GM12878 (cell line): ENCODE data around the gene SMIM20.

Experiments used
- CEBPB ChIP-seq, 2 experiments: fragments of 150-350 bp in 1 of 2; IDR thresholded peaks; 2 replicates each; pipeline ENCODE4 v1.6.1; 2012 to 2014; ENCODE audit warnings: low read depth in 2 of 2, low read length in 2 of 2, borderline replicate concordance in 1 of 2, inconsistent platforms in 1 of 2
- JUND ChIP-seq: IDR thresholded peaks from 2 replicates; pipeline ENCODE4 v1.6.1; 2012; ENCODE audit warnings: low read depth, mild to moderate bottlenecking, low read length, improper control_type of control experiment, moderate library complexity
- NBN ChIP-seq: fragments of 450-650 bp; IDR thresholded peaks from 2 replicates; pipeline ENCODE4 v1.6.1; 2016
- NFYB ChIP-seq: IDR thresholded peaks from 2 replicates; pipeline ENCODE4 v1.6.1; 2011; ENCODE audit warnings: low read depth, mild to moderate bottlenecking, low read length, improper control_type of control experiment, moderate library complexity; ENCODE audit not compliant: insufficient read depth
- TF ChIP-seq, protein P1 (sequence below): fragments of 450-650 bp; IDR thresholded peaks from 2 replicates; pipeline ENCODE4 v1.6.1; 2017; ENCODE audit warnings: antibody characterized with exemption, mild to moderate bottlenecking, moderate library complexity
- TF ChIP-seq, protein P2 (sequence below), 3 experiments: IDR thresholded peaks in 2 of 3; conservative IDR thresholded peaks in 1 of 3; 2 replicates each; pipeline ENCODE4 v1.5.1; 2011; ENCODE audit warnings: low read depth in 3 of 3, low read length in 3 of 3, mild to moderate bottlenecking in 3 of 3, control low read depth in 2 of 3, moderate library complexity in 2 of 3, inconsistent platforms in 1 of 3, mixed read lengths in 1 of 3; ENCODE audit not compliant: control insufficient read depth in 2 of 3, insufficient read depth in 1 of 3; ENCODE audit errors: extremely low read depth in 1 of 3

DNA sequence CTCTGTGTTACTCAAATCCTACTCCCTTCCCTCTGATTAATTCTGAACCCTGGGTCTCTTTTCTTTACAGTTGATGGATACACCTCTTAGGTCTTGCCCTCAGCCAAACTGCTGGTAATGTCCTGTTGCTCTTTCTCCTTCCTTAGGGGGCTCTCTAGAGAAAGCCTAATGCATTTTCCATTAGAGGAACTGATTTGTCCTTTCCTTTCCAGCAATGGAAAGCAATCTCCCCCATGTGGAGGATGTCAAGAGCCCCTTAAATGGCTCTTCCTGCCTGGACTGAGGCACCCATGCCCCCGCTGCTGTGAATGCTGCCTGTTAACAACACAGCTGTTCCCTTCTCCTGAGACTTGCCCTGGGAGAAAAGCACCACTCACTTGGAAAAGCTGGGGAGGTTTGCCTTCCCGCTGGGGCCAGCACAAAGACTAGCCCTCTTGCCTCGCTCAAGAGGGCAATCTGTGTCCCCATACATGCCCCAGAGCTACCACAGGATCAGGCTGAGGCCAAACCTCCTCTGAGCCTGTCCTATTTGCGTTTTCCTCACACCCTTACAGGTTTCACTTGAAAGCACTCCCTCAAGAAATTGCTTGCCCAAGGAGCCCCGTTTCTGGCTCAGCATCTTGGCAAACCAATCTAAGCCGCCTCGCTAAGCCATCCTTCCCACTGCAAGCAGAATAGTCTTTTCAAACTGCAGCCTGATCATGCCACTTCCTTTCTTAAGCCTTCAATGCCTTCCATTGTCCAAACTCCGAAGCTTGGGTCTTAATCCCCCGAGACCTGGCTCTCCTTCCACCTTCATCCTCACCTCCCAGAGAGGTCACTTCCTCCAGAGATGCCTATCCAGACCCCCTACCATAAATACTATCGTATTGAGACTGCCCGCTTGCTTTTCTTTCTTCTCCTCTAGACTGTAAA, 23.2 kb upstream of the SMIM20 start:
- TF ChIP-seq JUND (no peak), CEBPB (IDR thresholded peaks at IDR 0.05; ENCODE audit: borderline replicate concordance in 1 of 2, low read depth in 2 of 2, low read length in 2 of 2) (no peak), NFYB (no peak), NBN (no peak)
- TF ChIP-seq, protein P1, sequence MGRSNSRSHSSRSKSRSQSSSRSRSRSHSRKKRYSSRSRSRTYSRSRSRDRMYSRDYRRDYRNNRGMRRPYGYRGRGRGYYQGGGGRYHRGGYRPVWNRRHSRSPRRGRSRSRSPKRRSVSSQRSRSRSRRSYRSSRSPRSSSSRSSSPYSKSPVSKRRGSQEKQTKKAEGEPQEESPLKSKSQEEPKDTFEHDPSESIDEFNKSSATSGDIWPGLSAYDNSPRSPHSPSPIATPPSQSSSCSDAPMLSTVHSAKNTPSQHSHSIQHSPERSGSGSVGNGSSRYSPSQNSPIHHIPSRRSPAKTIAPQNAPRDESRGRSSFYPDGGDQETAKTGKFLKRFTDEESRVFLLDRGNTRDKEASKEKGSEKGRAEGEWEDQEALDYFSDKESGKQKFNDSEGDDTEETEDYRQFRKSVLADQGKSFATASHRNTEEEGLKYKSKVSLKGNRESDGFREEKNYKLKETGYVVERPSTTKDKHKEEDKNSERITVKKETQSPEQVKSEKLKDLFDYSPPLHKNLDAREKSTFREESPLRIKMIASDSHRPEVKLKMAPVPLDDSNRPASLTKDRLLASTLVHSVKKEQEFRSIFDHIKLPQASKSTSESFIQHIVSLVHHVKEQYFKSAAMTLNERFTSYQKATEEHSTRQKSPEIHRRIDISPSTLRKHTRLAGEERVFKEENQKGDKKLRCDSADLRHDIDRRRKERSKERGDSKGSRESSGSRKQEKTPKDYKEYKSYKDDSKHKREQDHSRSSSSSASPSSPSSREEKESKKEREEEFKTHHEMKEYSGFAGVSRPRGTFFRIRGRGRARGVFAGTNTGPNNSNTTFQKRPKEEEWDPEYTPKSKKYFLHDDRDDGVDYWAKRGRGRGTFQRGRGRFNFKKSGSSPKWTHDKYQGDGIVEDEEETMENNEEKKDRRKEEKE = no peak
- TF ChIP-seq, protein P2, sequence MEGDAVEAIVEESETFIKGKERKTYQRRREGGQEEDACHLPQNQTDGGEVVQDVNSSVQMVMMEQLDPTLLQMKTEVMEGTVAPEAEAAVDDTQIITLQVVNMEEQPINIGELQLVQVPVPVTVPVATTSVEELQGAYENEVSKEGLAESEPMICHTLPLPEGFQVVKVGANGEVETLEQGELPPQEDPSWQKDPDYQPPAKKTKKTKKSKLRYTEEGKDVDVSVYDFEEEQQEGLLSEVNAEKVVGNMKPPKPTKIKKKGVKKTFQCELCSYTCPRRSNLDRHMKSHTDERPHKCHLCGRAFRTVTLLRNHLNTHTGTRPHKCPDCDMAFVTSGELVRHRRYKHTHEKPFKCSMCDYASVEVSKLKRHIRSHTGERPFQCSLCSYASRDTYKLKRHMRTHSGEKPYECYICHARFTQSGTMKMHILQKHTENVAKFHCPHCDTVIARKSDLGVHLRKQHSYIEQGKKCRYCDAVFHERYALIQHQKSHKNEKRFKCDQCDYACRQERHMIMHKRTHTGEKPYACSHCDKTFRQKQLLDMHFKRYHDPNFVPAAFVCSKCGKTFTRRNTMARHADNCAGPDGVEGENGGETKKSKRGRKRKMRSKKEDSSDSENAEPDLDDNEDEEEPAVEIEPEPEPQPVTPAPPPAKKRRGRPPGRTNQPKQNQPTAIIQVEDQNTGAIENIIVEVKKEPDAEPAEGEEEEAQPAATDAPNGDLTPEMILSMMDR (IDR thresholded peaks at IDR 0.05 in 2 of 3, conservative IDR thresholded peaks at IDR 0.05 in 1 of 3; ENCODE audit: control insufficient read depth in 2 of 3, extremely low read depth in 1 of 3, insufficient read depth in 1 of 3, low read depth in 3 of 3, low read length in 3 of 3) = no peak
